Measurements from ENCODE around the gene ARMC9.

ARMC9 gene

GRCh38 chr2:231410293-231411004, 212.0 kb downstream of the ARMC9 start:
- DNase-seq (ENCODE audit: low read depth) = no peak
- TF ChIP-seq CTCF (conservative IDR thresholded peaks at IDR 0.05; ENCODE audit: control insufficient read depth, insufficient read depth, low read depth, low read length) = peak; percentile 43
- H3K4me3 ChIP-seq (ENCODE audit: control insufficient read depth, low read depth, low read length) = no peak overlapping the region

- TF ChIP-seq CTCF (conservative IDR thresholded peaks at IDR 0.05; ENCODE audit: control insufficient read depth, insufficient read depth, low read depth, low read length) = no peak
- no peak overlapping the region for H3K4me3 ChIP-seq (ENCODE audit: control insufficient read depth, low read depth, low read length)
- no peak for DNase-seq (ENCODE audit: low read depth)
Measured at GRCh38 chr2:231411237-231411636, 212.8 kb downstream of the ARMC9 start.

GRCh38 chr2:231411831-231412617, 213.6 kb downstream of the ARMC9 start:
- peak; percentile 72 for DNase-seq (ENCODE audit: low read depth)

GRCh38 chr2:231412618-231412963, 214.2 kb downstream of the ARMC9 start:
- no peak for TF ChIP-seq CTCF (conservative IDR thresholded peaks at IDR 0.05; ENCODE audit: control insufficient read depth, insufficient read depth, low read depth, low read length)
- H3K4me3 ChIP-seq (ENCODE audit: control insufficient read depth, low read depth, low read length) = peak overlapping the region; percentile 18
- no peak for DNase-seq (ENCODE audit: low read depth)

More at GRCh38 chr2:231411831-231412617, 213.6 kb downstream of the ARMC9 start:
- peak overlapping the region; percentile 59 for H3K4me3 ChIP-seq (ENCODE audit: control insufficient read depth, low read depth, low read length)
- TF ChIP-seq CTCF (conservative IDR thresholded peaks at IDR 0.05; ENCODE audit: control insufficient read depth, insufficient read depth, low read depth, low read length) = peak; percentile 85

- no peak overlapping the region for H3K4me3 ChIP-seq (ENCODE audit: control insufficient read depth, low read depth, low read length)
Measured at GRCh38 chr2:231413456-231413855, 215.0 kb downstream of the ARMC9 start.

GRCh38 chr2:231413921-231414476, 215.6 kb downstream of the ARMC9 start:
- H3K4me3 ChIP-seq (ENCODE audit: control insufficient read depth, low read depth, low read length) = no peak overlapping the region
- no peak for DNase-seq (ENCODE audit: low read depth)
- no peak for TF ChIP-seq CTCF (conservative IDR thresholded peaks at IDR 0.05; ENCODE audit: control insufficient read depth, insufficient read depth, low read depth, low read length)

More at GRCh38 chr2:231413456-231413855, 215.0 kb downstream of the ARMC9 start:
- DNase-seq (ENCODE audit: low read depth) = no peak
- TF ChIP-seq CTCF (conservative IDR thresholded peaks at IDR 0.05; ENCODE audit: control insufficient read depth, insufficient read depth, low read depth, low read length) = no peak
